Activated CD8-positive, alpha-beta memory T cell treated with anti-CD3 and anti-CD28 coated beads, Interleukin-2, amount 50 U/mL, for 24 hours (primary cell): ENCODE measurements around the gene STXBP5.

ENCODE experiments used
- DNase-seq: peaks from one replicate; pipeline ENCODE4 v3.0.0-alpha.2; 2020; ENCODE audit errors: extremely low read depth

Gene STXBP5

GRCh38 chr6:147178355-147178754 lies 25.9 kb upstream of the STXBP5 start:
- DNase-seq: no peak

- DNase-seq: no peak
Measured at GRCh38 chr6:147179809-147180208, 24.4 kb upstream of the STXBP5 start.

GRCh38 chr6:147180926-147181325 lies 23.3 kb upstream of the STXBP5 start:
- no peak for DNase-seq

- DNase-seq: no peak
Measured at GRCh38 chr6:147184379-147184778, 19.8 kb upstream of the STXBP5 start.

GRCh38 chr6:147185216-147185615 lies 19.0 kb upstream of the STXBP5 start:
- DNase-seq: no peak

GRCh38 chr6:147190556-147190955 lies 13.7 kb upstream of the STXBP5 start:
- no peak for DNase-seq

- no peak for DNase-seq
Measured at GRCh38 chr6:147192278-147192911, 11.8 kb upstream of the STXBP5 start.

- no peak for DNase-seq
Measured at GRCh38 chr6:147194652-147195411, 9.4 kb upstream of the STXBP5 start.

- no peak for DNase-seq
Measured at GRCh38 chr6:147195510-147195909, 8.7 kb upstream of the STXBP5 start.

- DNase-seq: no peak
Measured at GRCh38 chr6:147195987-147196386, 8.2 kb upstream of the STXBP5 start.

GRCh38 chr6:147200711-147201110 lies 3.5 kb upstream of the STXBP5 start:
- DNase-seq: no peak

- no peak for DNase-seq
Measured at GRCh38 chr6:147201885-147202515, 2.2 kb upstream of the STXBP5 start.

- DNase-seq: peak; percentile 62
Measured at GRCh38 chr6:147202516-147203310, 1.5 kb upstream of the STXBP5 start.

GRCh38 chr6:147203311-147204059 lies 732 bp upstream of the STXBP5 start:
- DNase-seq: peak; percentile 23

GRCh38 chr6:147204843-147205311 lies 660 bp downstream of the STXBP5 start:
- DNase-seq: no peak

- no peak for DNase-seq
Measured at GRCh38 chr6:147205690-147206600, 1.7 kb downstream of the STXBP5 start.

GRCh38 chr6:147207351-147207750 lies 3.1 kb downstream of the STXBP5 start:
- no peak for DNase-seq

- no peak for DNase-seq
Measured at GRCh38 chr6:147207837-147208754, 3.9 kb downstream of the STXBP5 start.

- DNase-seq: no peak
Measured at GRCh38 chr6:147209762-147210449, 5.7 kb downstream of the STXBP5 start.
